Activated naive CD4-positive, alpha-beta T cell treated with anti-CD3 and anti-CD28 coated beads, Interleukin-2, amount 10 ng/mL, durations not matched to agents 7 days and 5 days (primary cell): ENCODE results near the gene GALNTL6.
"Not testable (repeated sequence)": the region's sequence is repeated elsewhere in the genome, so short reads cannot be mapped to it uniquely, and the experiment has no call there.

ENCODE experiments used
- CTCF ChIA-PET: fragments of 350-600 bp; sonication (Branson Sonifier 250); formaldehyde crosslinking; loops from one replicate; lab custom pipeline; 2021; ENCODE audit warnings: antibody characterized with exemption; lab: Charles Lee
- DNase-seq: peaks from one replicate; pipeline ENCODE4 v3.0.0-alpha.2; 2020
- H3K27ac Mint-ChIP-seq: one replicate; pipeline ENCODE4 v1.8.0; 2021; ENCODE audit warnings: mild to moderate bottlenecking, moderate library complexity, mixed read lengths
- H3K27me3 Mint-ChIP-seq: one replicate; pipeline ENCODE4 v1.8.0; 2021; ENCODE audit warnings: mild to moderate bottlenecking, mixed read lengths
- H3K36me3 Mint-ChIP-seq: one replicate; pipeline ENCODE4 v1.8.0; 2021; ENCODE audit warnings: mixed read lengths
- H3K4me1 Mint-ChIP-seq: one replicate; pipeline ENCODE4 v1.8.0; 2021; ENCODE audit warnings: mixed read lengths
- H3K4me3 Mint-ChIP-seq: one replicate; pipeline ENCODE4 v1.8.0; 2021; ENCODE audit warnings: mild to moderate bottlenecking, moderate library complexity, mixed read lengths
- H3K9me3 Mint-ChIP-seq: one replicate; pipeline ENCODE4 v1.8.0; 2021; ENCODE audit warnings: mixed read lengths

Gene GALNTL6

GRCh38 chr4:172780566-172781081 lies 967.4 kb downstream of the GALNTL6 start:
- Mint-ChIP-seq H3K9me3 (no peaks in the 10 kb centered on the region), H3K4me1 (no peaks in the 10 kb centered on the region), H3K4me3 (no peak overlapping the region), H3K36me3 (no peaks in the 10 kb centered on the region), H3K27ac (no peak overlapping the region), H3K27me3 (no peaks in the 10 kb centered on the region)
- CTCF ChIA-PET, result no interaction called here
- no peak for DNase-seq

- CTCF ChIA-PET, result no interaction called here
- H3K36me3 Mint-ChIP-seq, result no peaks in the 10 kb centered on the region
- H3K27me3 Mint-ChIP-seq, result no peaks in the 10 kb centered on the region
- H3K9me3 Mint-ChIP-seq, result no peaks in the 10 kb centered on the region
- H3K27ac Mint-ChIP-seq, result no peak overlapping the region
- no peaks in the 10 kb centered on the region for H3K4me1 Mint-ChIP-seq
- H3K4me3 Mint-ChIP-seq, result no peak overlapping the region
- no peak for DNase-seq
Measured at GRCh38 chr4:172785613-172786012, 972.4 kb downstream of the GALNTL6 start.

- Mint-ChIP-seq H3K36me3 (no peaks in the 10 kb centered on the region), H3K9me3 (no peaks in the 10 kb centered on the region)
- CTCF ChIA-PET, result no interaction called here
Measured at GRCh38 chr4:172786039-172786792, 973.0 kb downstream of the GALNTL6 start.

GRCh38 chr4:172787111-172787510 lies 973.9 kb downstream of the GALNTL6 start:
- Mint-ChIP-seq H3K27me3 (no peaks in the 10 kb centered on the region), H3K9me3 (no peaks in the 10 kb centered on the region), H3K36me3 (no peaks in the 10 kb centered on the region), H3K27ac (no peak overlapping the region), H3K4me1 (no peaks in the 10 kb centered on the region), H3K4me3 (no peak overlapping the region)
- CTCF ChIA-PET, result no interaction called here
- DNase-seq, result no peak

More at GRCh38 chr4:172786039-172786792, 973.0 kb downstream of the GALNTL6 start:
- Mint-ChIP-seq H3K27me3 (no peaks in the 10 kb centered on the region), H3K4me3 (no peak overlapping the region), H3K4me1 (no peaks in the 10 kb centered on the region), H3K27ac (no peak overlapping the region)
- no peak for DNase-seq

- Mint-ChIP-seq H3K4me1 (no peaks in the 10 kb centered on the region), H3K9me3 (no peaks in the 10 kb centered on the region), H3K4me3 (no peak overlapping the region), H3K27ac (no peak overlapping the region), H3K27me3 (no peaks in the 10 kb centered on the region), H3K36me3 (no peaks in the 10 kb centered on the region)
- DNase-seq, result no peak
- CTCF ChIA-PET, result no interaction called here
Measured at GRCh38 chr4:172791841-172792240, 978.6 kb downstream of the GALNTL6 start.

- H3K27me3 Mint-ChIP-seq, result no peaks in the 10 kb centered on the region
- H3K27ac Mint-ChIP-seq, result no peak overlapping the region
- no peaks in the 10 kb centered on the region for H3K9me3 Mint-ChIP-seq
- H3K4me1 Mint-ChIP-seq, result no peaks in the 10 kb centered on the region
- no peak for DNase-seq
- CTCF ChIA-PET, result no interaction called here
- no peaks in the 10 kb centered on the region for H3K36me3 Mint-ChIP-seq
- no peak overlapping the region for H3K4me3 Mint-ChIP-seq
Measured at GRCh38 chr4:172793565-172794306, 980.5 kb downstream of the GALNTL6 start.

GRCh38 chr4:172794307-172794703 lies 981.1 kb downstream of the GALNTL6 start:
- no peaks in the 10 kb centered on the region for H3K4me1 Mint-ChIP-seq
- H3K27ac Mint-ChIP-seq, result no peak overlapping the region
- no peak overlapping the region for H3K4me3 Mint-ChIP-seq
- DNase-seq, result no peak
- CTCF ChIA-PET, result no interaction called here
- H3K9me3 Mint-ChIP-seq, result no peaks in the 10 kb centered on the region
- no peaks in the 10 kb centered on the region for H3K36me3 Mint-ChIP-seq
- H3K27me3 Mint-ChIP-seq, result no peaks in the 10 kb centered on the region

- H3K4me3 Mint-ChIP-seq, H3K9me3 Mint-ChIP-seq, H3K36me3 Mint-ChIP-seq, H3K27me3 Mint-ChIP-seq, H3K27ac Mint-ChIP-seq, H3K4me1 Mint-ChIP-seq, DNase-seq, CTCF ChIA-PET: not testable (repeated sequence)
Measured at GRCh38 chr4:172797281-172797680, 984.1 kb downstream of the GALNTL6 start.

- Mint-ChIP-seq H3K36me3 (no peaks in the 10 kb centered on the region), H3K4me1 (no peaks in the 10 kb centered on the region), H3K27me3 (no peaks in the 10 kb centered on the region), H3K9me3 (no peaks in the 10 kb centered on the region), H3K27ac (no peak overlapping the region), H3K4me3 (no peak overlapping the region)
- CTCF ChIA-PET, result no interaction called here
- no peak for DNase-seq
Measured at GRCh38 chr4:172802032-172802431, 988.8 kb downstream of the GALNTL6 start.

GRCh38 chr4:172806841-172807240 lies 993.6 kb downstream of the GALNTL6 start:
- Mint-ChIP-seq H3K36me3 (no peaks in the 10 kb centered on the region), H3K4me1 (no peaks in the 10 kb centered on the region), H3K4me3 (no peak overlapping the region), H3K27ac (no peak overlapping the region), H3K27me3 (no peaks in the 10 kb centered on the region), H3K9me3 (no peaks in the 10 kb centered on the region)
- no peak for DNase-seq
- CTCF ChIA-PET, result no interaction called here

GRCh38 chr4:172808196-172808595 lies 995.0 kb downstream of the GALNTL6 start:
- no peaks in the 10 kb centered on the region for H3K27me3 Mint-ChIP-seq
- CTCF ChIA-PET, result no interaction called here

GRCh38 chr4:172809319-172809718 lies 996.1 kb downstream of the GALNTL6 start:
- CTCF ChIA-PET, result no interaction called here
- no peaks in the 10 kb centered on the region for H3K27me3 Mint-ChIP-seq
- no peak overlapping the region for H3K4me3 Mint-ChIP-seq
- no peaks in the 10 kb centered on the region for H3K36me3 Mint-ChIP-seq
- no peak for DNase-seq
- no peaks in the 10 kb centered on the region for H3K4me1 Mint-ChIP-seq
- no peak overlapping the region for H3K27ac Mint-ChIP-seq
- H3K9me3 Mint-ChIP-seq, result no peaks in the 10 kb centered on the region

More at GRCh38 chr4:172808196-172808595, 995.0 kb downstream of the GALNTL6 start:
- Mint-ChIP-seq H3K36me3 (no peaks in the 10 kb centered on the region), H3K9me3 (no peaks in the 10 kb centered on the region), H3K4me3 (no peak overlapping the region), H3K4me1 (no peaks in the 10 kb centered on the region), H3K27ac (no peak overlapping the region)
- no peak for DNase-seq

- no peaks in the 10 kb centered on the region for H3K9me3 Mint-ChIP-seq
- no peaks in the 10 kb centered on the region for H3K36me3 Mint-ChIP-seq
- H3K4me3 Mint-ChIP-seq, result no peak overlapping the region
- no peak overlapping the region for H3K27ac Mint-ChIP-seq
- CTCF ChIA-PET, result no interaction called here
- no peaks in the 10 kb centered on the region for H3K4me1 Mint-ChIP-seq
- H3K27me3 Mint-ChIP-seq, result no peaks in the 10 kb centered on the region
- DNase-seq, result no peak
Measured at GRCh38 chr4:172813359-172813923, 1000.2 kb downstream of the GALNTL6 start.

- no peak for DNase-seq
- Mint-ChIP-seq H3K27ac (no peak overlapping the region), H3K36me3 (no peaks in the 10 kb centered on the region), H3K27me3 (no peaks in the 10 kb centered on the region), H3K4me1 (no peaks in the 10 kb centered on the region), H3K9me3 (no peaks in the 10 kb centered on the region), H3K4me3 (no peak overlapping the region)
- CTCF ChIA-PET, result no interaction called here
Measured at GRCh38 chr4:172815499-172816164, 1002.4 kb downstream of the GALNTL6 start.
